CD4-positive, alpha-beta T cell treated with Interferon alpha-2 for 1 hour (primary cell): ENCODE results near the gene ZMIZ1.

Experiments
- DNase-seq, 2 donors: peaks; one replicate each; pipeline ENCODE4 v3.0.0-alpha.2; 2020 to 2022

Gene ZMIZ1

GRCh38 chr10:79349072-79349491 lies 280.3 kb downstream of the ZMIZ1 start:
- DNase-seq: no peak

GRCh38 chr10:79349766-79350406 lies 281.1 kb downstream of the ZMIZ1 start:
- DNase-seq: no peak

- no peak for DNase-seq
Measured at GRCh38 chr10:79350407-79351154, 281.8 kb downstream of the ZMIZ1 start.

- no peak for DNase-seq
Measured at GRCh38 chr10:79351332-79351731, 282.6 kb downstream of the ZMIZ1 start.

GRCh38 chr10:79352035-79352877 lies 283.5 kb downstream of the ZMIZ1 start:
- DNase-seq: no peak

GRCh38 chr10:79353000-79353406 lies 284.2 kb downstream of the ZMIZ1 start:
- no peak for DNase-seq

- no peak for DNase-seq
Measured at GRCh38 chr10:79353726-79354125, 285.0 kb downstream of the ZMIZ1 start.

GRCh38 chr10:79354141-79354540 lies 285.4 kb downstream of the ZMIZ1 start:
- DNase-seq: no peak

GRCh38 chr10:79354615-79355014 lies 285.8 kb downstream of the ZMIZ1 start:
- DNase-seq: no peak

GRCh38 chr10:79355420-79356017 lies 286.8 kb downstream of the ZMIZ1 start:
- no peak for DNase-seq

- DNase-seq: peak in 1 of 2 donors; percentile 32
Measured at GRCh38 chr10:79356104-79356503, 287.3 kb downstream of the ZMIZ1 start.

GRCh38 chr10:79357180-79357579 lies 288.4 kb downstream of the ZMIZ1 start:
- DNase-seq: no peak

- no peak for DNase-seq
Measured at GRCh38 chr10:79358811-79359210, 290.0 kb downstream of the ZMIZ1 start.

GRCh38 chr10:79359816-79360498 lies 291.2 kb downstream of the ZMIZ1 start:
- DNase-seq: no peak

- DNase-seq: no peak
Measured at GRCh38 chr10:79360499-79361342, 292.0 kb downstream of the ZMIZ1 start.

- peak in 1 of 2 donors; percentile 27 for DNase-seq
Measured at GRCh38 chr10:79361726-79362397, 293.1 kb downstream of the ZMIZ1 start.
